Measurements from ENCODE around the gene PPP1R2C. TPM values are rescaled to one million over a fixed set of nuclear protein-coding genes. Genes with fewer than 3 reads are reported as not detected.

The PPP1R2C gene
- polyA plus RNA-seq (not detected in 2 replicates), polyA minus RNA-seq (not detected in 2 replicates)

DNA sequence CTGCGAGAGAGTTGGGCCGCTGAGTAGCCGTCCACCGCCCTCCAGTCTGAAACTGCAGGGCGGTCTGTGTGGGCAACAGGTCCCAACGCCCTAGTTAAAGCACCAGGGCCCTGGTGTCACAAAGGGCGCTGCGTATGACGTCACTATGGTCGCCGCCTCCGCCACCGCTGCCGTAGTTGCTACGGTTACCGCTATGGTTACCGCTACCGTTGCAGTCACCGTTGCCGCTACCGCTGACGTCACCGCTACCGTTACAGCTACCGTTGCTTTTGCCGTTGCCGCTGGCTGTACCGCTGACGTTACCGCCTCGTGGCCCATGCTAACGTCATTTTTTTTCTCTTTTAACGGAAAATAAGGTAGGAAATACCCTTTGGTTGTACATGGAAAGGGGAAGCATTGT, at the start of gene PPP1R2C:
TSS of gene PPP1R2C (minus strand) at position 68 of the 400 bp plus-strand sequence. CDS start 84 bp downstream, outside the sequence.
- no peaks in the 10 kb centered on the region for H3K9me2 ChIP-seq (ENCODE audit: insufficient read depth, low read length)
- no peak within 1 kb of the TSS for H3K27ac ChIP-seq (ENCODE audit: low read length)
- no peaks in the 10 kb centered on the region for H3F3A ChIP-seq (ENCODE audit: insufficient read depth, low read length, poor library complexity, severe bottlenecking)
- H4K20me1 ChIP-seq (ENCODE audit: insufficient read depth): no peaks in the 10 kb centered on the region
- no peaks in the 10 kb centered on the region for H3K27me3 ChIP-seq (ENCODE audit: insufficient read depth, low read depth, low read length)
- H3K79me2 ChIP-seq (replicated peaks; ENCODE audit: insufficient read depth, low read length): no peaks in the 10 kb centered on the region
- no peak for TF ChIP-seq TAF1 (IDR thresholded peaks at IDR 0.05; ENCODE audit: low read depth)
- TF ChIP-seq, protein P1, sequence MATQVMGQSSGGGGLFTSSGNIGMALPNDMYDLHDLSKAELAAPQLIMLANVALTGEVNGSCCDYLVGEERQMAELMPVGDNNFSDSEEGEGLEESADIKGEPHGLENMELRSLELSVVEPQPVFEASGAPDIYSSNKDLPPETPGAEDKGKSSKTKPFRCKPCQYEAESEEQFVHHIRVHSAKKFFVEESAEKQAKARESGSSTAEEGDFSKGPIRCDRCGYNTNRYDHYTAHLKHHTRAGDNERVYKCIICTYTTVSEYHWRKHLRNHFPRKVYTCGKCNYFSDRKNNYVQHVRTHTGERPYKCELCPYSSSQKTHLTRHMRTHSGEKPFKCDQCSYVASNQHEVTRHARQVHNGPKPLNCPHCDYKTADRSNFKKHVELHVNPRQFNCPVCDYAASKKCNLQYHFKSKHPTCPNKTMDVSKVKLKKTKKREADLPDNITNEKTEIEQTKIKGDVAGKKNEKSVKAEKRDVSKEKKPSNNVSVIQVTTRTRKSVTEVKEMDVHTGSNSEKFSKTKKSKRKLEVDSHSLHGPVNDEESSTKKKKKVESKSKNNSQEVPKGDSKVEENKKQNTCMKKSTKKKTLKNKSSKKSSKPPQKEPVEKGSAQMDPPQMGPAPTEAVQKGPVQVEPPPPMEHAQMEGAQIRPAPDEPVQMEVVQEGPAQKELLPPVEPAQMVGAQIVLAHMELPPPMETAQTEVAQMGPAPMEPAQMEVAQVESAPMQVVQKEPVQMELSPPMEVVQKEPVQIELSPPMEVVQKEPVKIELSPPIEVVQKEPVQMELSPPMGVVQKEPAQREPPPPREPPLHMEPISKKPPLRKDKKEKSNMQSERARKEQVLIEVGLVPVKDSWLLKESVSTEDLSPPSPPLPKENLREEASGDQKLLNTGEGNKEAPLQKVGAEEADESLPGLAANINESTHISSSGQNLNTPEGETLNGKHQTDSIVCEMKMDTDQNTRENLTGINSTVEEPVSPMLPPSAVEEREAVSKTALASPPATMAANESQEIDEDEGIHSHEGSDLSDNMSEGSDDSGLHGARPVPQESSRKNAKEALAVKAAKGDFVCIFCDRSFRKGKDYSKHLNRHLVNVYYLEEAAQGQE (IDR thresholded peaks at IDR 0.05; ENCODE audit: borderline replicate concordance): no peak
- TF ChIP-seq, protein P2, sequence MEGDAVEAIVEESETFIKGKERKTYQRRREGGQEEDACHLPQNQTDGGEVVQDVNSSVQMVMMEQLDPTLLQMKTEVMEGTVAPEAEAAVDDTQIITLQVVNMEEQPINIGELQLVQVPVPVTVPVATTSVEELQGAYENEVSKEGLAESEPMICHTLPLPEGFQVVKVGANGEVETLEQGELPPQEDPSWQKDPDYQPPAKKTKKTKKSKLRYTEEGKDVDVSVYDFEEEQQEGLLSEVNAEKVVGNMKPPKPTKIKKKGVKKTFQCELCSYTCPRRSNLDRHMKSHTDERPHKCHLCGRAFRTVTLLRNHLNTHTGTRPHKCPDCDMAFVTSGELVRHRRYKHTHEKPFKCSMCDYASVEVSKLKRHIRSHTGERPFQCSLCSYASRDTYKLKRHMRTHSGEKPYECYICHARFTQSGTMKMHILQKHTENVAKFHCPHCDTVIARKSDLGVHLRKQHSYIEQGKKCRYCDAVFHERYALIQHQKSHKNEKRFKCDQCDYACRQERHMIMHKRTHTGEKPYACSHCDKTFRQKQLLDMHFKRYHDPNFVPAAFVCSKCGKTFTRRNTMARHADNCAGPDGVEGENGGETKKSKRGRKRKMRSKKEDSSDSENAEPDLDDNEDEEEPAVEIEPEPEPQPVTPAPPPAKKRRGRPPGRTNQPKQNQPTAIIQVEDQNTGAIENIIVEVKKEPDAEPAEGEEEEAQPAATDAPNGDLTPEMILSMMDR (IDR thresholded peaks at IDR 0.05; ENCODE audit: poor library complexity, severe bottlenecking): no peak
- TF ChIP-seq EP300 (conservative IDR thresholded peaks at IDR 0.05; ENCODE audit: poor library complexity, severe bottlenecking): no peak
- TF ChIP-seq POLR2AphosphoS5 (IDR thresholded peaks at IDR 0.05): no peak
- no peak within 1 kb of the TSS for H2AFZ ChIP-seq (ENCODE audit: low read depth, low read length)
- H3K9me3 ChIP-seq (ENCODE audit: low read length): no peaks in the 10 kb centered on the region
- H3K4me2 ChIP-seq (ENCODE audit: low read length): no peak within 1 kb of the TSS
- no peak within 1 kb of the TSS for H3K4me3 ChIP-seq (ENCODE audit: low read length)
- H3K9ac ChIP-seq (ENCODE audit: low read length): no peak within 1 kb of the TSS
- H3K36me3 ChIP-seq (ENCODE audit: insufficient read depth, low read length): no peaks in the 10 kb centered on the region

DNA sequence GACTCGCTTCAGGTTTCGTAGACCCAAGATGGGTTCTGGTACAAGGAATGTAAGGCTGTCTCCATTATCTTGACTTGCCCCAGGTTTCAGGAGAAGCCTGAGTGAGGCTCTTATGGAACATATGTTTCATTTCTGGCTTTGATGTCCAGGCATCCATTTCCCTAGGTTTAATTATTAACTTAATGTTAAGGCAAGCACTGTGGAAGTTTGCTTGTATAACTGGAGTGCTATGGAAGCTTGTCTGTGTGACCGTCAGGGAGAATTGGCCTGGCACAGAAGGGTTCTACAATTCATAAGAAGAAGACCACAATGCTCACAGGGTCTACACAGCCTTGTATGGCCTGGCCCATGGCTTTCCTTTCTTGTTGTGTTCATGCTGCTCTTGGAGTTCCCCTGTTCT, 47.2 kb upstream of the PPP1R2C start:
- Histone ChIP-seq H3K9me3 (ENCODE audit: low read length) (no peaks in the 10 kb centered on the region), H3K4me2 (ENCODE audit: low read length) (no peak overlapping the region), H3K27ac (ENCODE audit: low read length) (no peak overlapping the region), H3K9ac (ENCODE audit: low read length) (no peak overlapping the region), H3K36me3 (ENCODE audit: insufficient read depth, low read length) (no peaks in the 10 kb centered on the region), H3K9me2 (ENCODE audit: insufficient read depth, low read length) (no peaks in the 10 kb centered on the region), H3K27me3 (ENCODE audit: insufficient read depth, low read depth, low read length) (no peaks in the 10 kb centered on the region), H2AFZ (ENCODE audit: low read depth, low read length) (no peak overlapping the region), H4K20me1 (ENCODE audit: insufficient read depth) (no peaks in the 10 kb centered on the region), H3F3A (ENCODE audit: insufficient read depth, low read length, poor library complexity, severe bottlenecking) (no peaks in the 10 kb centered on the region), H3K4me3 (ENCODE audit: low read length) (no peak overlapping the region), H3K79me2 (replicated peaks; ENCODE audit: insufficient read depth, low read length) (no peaks in the 10 kb centered on the region)
- TF ChIP-seq RAD21 (conservative IDR thresholded peaks at IDR 0.05) (no peak), SMC3 (conservative IDR thresholded peaks at IDR 0.05; ENCODE audit: poor library complexity) (no peak), POLR2AphosphoS5 (IDR thresholded peaks at IDR 0.05) (no peak), EP300 (conservative IDR thresholded peaks at IDR 0.05; ENCODE audit: poor library complexity, severe bottlenecking) (no peak), TAF1 (IDR thresholded peaks at IDR 0.05; ENCODE audit: low read depth) (no peak)

DNA sequence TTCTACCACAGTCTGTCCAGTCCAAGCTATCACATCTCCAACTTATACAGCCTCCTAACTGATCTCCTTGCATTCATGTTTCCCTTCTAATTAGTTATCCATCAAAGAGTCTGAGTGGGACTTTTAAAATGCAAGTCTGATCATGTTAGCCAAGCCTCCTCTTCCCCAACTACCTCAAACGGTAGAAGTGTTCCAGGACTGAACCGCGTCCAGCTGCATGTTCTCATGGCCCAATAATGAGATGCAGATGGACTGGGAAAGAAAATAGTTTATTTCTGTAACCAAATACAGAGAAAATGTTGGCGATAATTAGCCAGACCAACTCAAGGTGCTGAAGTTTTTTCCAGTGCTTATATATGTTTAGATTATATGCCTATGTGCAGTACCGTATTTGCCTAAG, 46.6 kb upstream of the PPP1R2C start:
- Histone ChIP-seq H3K36me3 (ENCODE audit: insufficient read depth, low read length) (no peaks in the 10 kb centered on the region), H3K9me3 (ENCODE audit: low read length) (no peaks in the 10 kb centered on the region), H3K79me2 (replicated peaks; ENCODE audit: insufficient read depth, low read length) (no peaks in the 10 kb centered on the region), H3K27me3 (ENCODE audit: insufficient read depth, low read depth, low read length) (no peaks in the 10 kb centered on the region), H3K27ac (ENCODE audit: low read length) (no peak overlapping the region), H3K4me2 (ENCODE audit: low read length) (no peak overlapping the region), H3K9ac (ENCODE audit: low read length) (no peak overlapping the region), H3F3A (ENCODE audit: insufficient read depth, low read length, poor library complexity, severe bottlenecking) (no peaks in the 10 kb centered on the region), H4K20me1 (ENCODE audit: insufficient read depth) (no peaks in the 10 kb centered on the region), H3K9me2 (ENCODE audit: insufficient read depth, low read length) (no peaks in the 10 kb centered on the region), H2AFZ (ENCODE audit: low read depth, low read length) (no peak overlapping the region), H3K4me3 (ENCODE audit: low read length) (no peak overlapping the region)
- TF ChIP-seq EP300 (conservative IDR thresholded peaks at IDR 0.05; ENCODE audit: poor library complexity, severe bottlenecking) (no peak), SMC3 (conservative IDR thresholded peaks at IDR 0.05; ENCODE audit: poor library complexity) (no peak), POLR2AphosphoS5 (IDR thresholded peaks at IDR 0.05) (no peak), RAD21 (conservative IDR thresholded peaks at IDR 0.05) (no peak)
- TF ChIP-seq, protein P1 (IDR thresholded peaks at IDR 0.05; ENCODE audit: borderline replicate concordance): no peak
